Astrocyte of the spinal cord (primary cell): ENCODE data around the gene UQCR10.
"Not testable (repeated sequence)": the region's sequence is repeated elsewhere in the genome, so short reads cannot be mapped to it uniquely, and the experiment has no call there.

Experiments
- DNase-seq: peaks from one replicate; pipeline ENCODE4 v3.0.0; 2011; ENCODE audit warnings: low read depth, low spot score
- H3K4me3 ChIP-seq: 2 replicates; pipeline ENCODE4 v1.5.1; 2011; ENCODE audit warnings: low read depth, mild to moderate bottlenecking, low read length, moderate library complexity
- CTCF ChIP-seq: IDR thresholded peaks from 2 replicates; pipeline ENCODE4 v1.5.1; 2012; ENCODE audit warnings: low read depth, mild to moderate bottlenecking, low read length, inconsistent platforms
- in situ Hi-C: cut with HindIII; loops from 2 replicates; pipeline ENCODE4 v1.10.0; 2017; ENCODE audit warnings: low sequenced_read_pairs

The UQCR10 gene

GRCh38 chr22:29750559-29751538 lies 16.3 kb upstream of the UQCR10 start:
- TF ChIP-seq CTCF = no peak
- no peak overlapping the region for H3K4me3 ChIP-seq
- in situ Hi-C loops = no loop called here
- DNase-seq = no peak

DNA sequence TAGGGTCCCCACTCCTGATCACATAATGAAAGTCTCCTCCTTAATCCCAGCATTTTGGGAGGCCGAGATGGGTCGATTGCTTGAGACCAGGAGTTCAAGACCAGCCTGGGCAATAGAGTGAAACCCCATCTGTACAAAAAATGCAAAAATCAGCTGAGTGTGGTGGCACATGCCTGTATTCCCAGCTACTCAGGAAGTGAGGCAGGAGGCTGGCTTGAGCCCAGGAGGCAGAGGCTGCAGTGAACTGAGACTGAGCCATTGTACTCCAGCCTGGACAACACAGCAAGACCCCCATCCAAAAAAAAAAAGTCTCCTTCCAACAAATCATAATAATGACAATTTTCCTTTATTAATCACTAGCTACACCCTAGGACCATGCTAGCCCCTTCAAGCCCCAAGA lies 15.5 kb upstream of the UQCR10 start:
- in situ Hi-C loops = no loop called here
- DNase-seq = no peak
- TF ChIP-seq CTCF = no peak
- no peak overlapping the region for H3K4me3 ChIP-seq

DNA sequence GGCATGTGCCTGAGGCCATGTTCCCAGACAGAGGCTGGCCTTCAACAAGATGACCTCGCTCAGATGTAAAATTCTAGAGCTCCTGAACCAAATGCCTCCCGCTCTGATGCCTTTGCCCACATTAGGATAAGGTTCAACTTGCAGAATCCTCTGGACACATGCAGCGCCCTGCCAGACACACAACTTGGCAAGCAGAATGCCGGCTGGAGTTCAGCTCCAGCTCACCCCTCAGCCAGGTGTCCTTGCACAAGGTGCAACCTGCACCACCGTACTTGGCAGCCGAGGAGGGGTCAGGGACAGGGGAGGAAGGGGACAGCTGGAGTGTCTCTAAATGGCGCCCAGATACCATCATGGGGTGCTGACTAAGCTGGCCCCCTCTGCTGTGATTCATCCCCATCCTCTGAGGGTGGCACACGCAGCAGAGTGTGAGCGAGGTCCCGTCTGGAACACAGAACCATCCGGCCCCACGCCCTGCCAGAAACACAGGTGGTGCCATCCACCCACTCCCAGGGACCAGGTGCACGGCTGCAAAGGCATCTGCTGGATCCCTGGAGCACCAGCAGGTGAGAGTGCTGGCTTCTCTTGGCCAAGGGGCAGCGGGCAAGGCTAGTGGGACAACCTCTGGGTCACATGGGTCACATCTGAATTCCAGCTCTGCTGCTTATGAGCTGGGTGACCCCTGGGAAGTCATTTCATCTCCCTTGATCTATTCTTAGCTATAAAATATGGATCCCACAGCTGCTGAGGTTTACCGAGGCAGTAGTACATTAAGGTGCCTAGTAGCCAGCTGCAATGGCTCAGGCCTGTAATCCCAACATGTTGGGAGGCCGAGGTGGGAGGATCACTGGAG lies 13.1 kb upstream of the UQCR10 start:
- in situ Hi-C loops = no loop called here
- H3K4me3 ChIP-seq = no peak overlapping the region
- DNase-seq = no peak
- no peak for TF ChIP-seq CTCF

- H3K4me3 ChIP-seq, DNase-seq, in situ Hi-C loops: not testable (repeated sequence)
Observed at GRCh38 chr22:29754658-29755395, 12.3 kb upstream of the UQCR10 start.

GRCh38 chr22:29755889-29756288 lies 11.3 kb upstream of the UQCR10 start:
- in situ Hi-C loops = no loop called here
- DNase-seq = no peak
- TF ChIP-seq CTCF = no peak
- H3K4me3 ChIP-seq = no peak overlapping the region

- no peak overlapping the region for H3K4me3 ChIP-seq
- in situ Hi-C loops = no loop called here
- no peak for TF ChIP-seq CTCF
- DNase-seq = no peak
Observed at GRCh38 chr22:29756341-29756740, 10.8 kb upstream of the UQCR10 start.
